K562 (cell line): ENCODE data around the gene FAM136A. TPM values are rescaled to one million over a fixed set of nuclear protein-coding genes. Genes with fewer than 3 reads are reported as not detected.

Source experiments
- AFF4 ChIP-seq: sonication (generic); formaldehyde crosslinking; IDR thresholded peaks from 2 replicates; pipeline ENCODE4 v1.8.0; 2023; ENCODE audit warnings: mild to moderate bottlenecking, missing genetic modification reagents
- DEAF1 ChIP-seq: fragments of 450-650 bp; formaldehyde crosslinking; IDR thresholded peaks from 2 replicates; pipeline ENCODE4 v1.4.0; 2020; ENCODE audit warnings: mild to moderate bottlenecking, moderate library complexity
- GTF3C2 ChIP-seq: IDR thresholded peaks from 3 replicates; pipeline ENCODE4 v1.6.1; 2011; ENCODE audit warnings: borderline replicate concordance, mild to moderate bottlenecking, moderate library complexity; ENCODE audit not compliant: insufficient read length; ENCODE audit errors: extremely low read depth
- HBP1 ChIP-seq: fragments of 450-650 bp; formaldehyde crosslinking; IDR thresholded peaks from 2 replicates; pipeline ENCODE4 v1.4.0; 2022; ENCODE audit warnings: missing genetic modification characterization
- HSF4 ChIP-seq: fragments of 250-450 bp; sonication (Bioruptor Pico); IDR thresholded peaks from 2 replicates; pipeline ENCODE4 v2.1.2; 2022; ENCODE audit warnings: mild to moderate bottlenecking, moderate library complexity, borderline replicate concordance
- MCM5 ChIP-seq: fragments of 450-650 bp; IDR thresholded peaks from 2 replicates; pipeline ENCODE4 v1.6.1; 2016; ENCODE audit warnings: low read depth
- MTA3 ChIP-seq: fragments of 450-650 bp; formaldehyde crosslinking; IDR thresholded peaks from 2 replicates; pipeline ENCODE4 v1.6.1; 2017; ENCODE audit warnings: mild to moderate bottlenecking, borderline replicate concordance
- NR2F6 ChIP-seq: fragments of 450-650 bp; formaldehyde crosslinking; IDR thresholded peaks from 2 replicates; pipeline ENCODE4 v1.4.0; 2020; ENCODE audit warnings: mild to moderate bottlenecking
- PCBP1 ChIP-seq: fragments of 200-400 bp; formaldehyde crosslinking; IDR thresholded peaks from 2 replicates; pipeline ENCODE4 v1.6.1; 2018; ENCODE audit warnings: mild to moderate bottlenecking, low read depth, low read length; ENCODE audit not compliant: poor library complexity, severe bottlenecking
- PHF21A ChIP-seq: fragments of 450-650 bp; IDR thresholded peaks from 2 replicates; pipeline ENCODE4 v1.6.1; 2017; ENCODE audit warnings: low read depth, borderline replicate concordance
- XRCC3 ChIP-seq: fragments of 450-650 bp; IDR thresholded peaks from 2 replicates; pipeline ENCODE4 v1.6.1; 2017; ENCODE audit warnings: mild to moderate bottlenecking, moderate library complexity
- ZNF140 ChIP-seq: fragments of 250-450 bp; sonication (Bioruptor Pico); IDR thresholded peaks from 2 replicates; pipeline ENCODE4 v1.8.0; 2021; ENCODE audit warnings: moderate library complexity, mild to moderate bottlenecking, inconsistent platforms
- ZNF174 ChIP-seq: fragments of 250-450 bp; sonication (Bioruptor Pico); IDR thresholded peaks from 2 replicates; pipeline ENCODE4 v1.4.0; 2020; ENCODE audit warnings: mild to moderate bottlenecking
- ZNF444 ChIP-seq: fragments of 250-450 bp; sonication (Bioruptor Pico); IDR thresholded peaks from 2 replicates; pipeline ENCODE4 v1.4.0; 2020; ENCODE audit warnings: mild to moderate bottlenecking, moderate library complexity
- ZNF589 ChIP-seq: fragments of 200-800 bp; sonication (Bioruptor generic); IDR thresholded peaks from 2 replicates; pipeline ENCODE4 v1.6.1; 2016; ENCODE audit warnings: low read depth, missing genetic modification characterization, missing compliant biosample characterization
- ZNF644 ChIP-seq: fragments of 200-800 bp; sonication (Bioruptor generic); IDR thresholded peaks from 2 replicates; pipeline ENCODE4 v1.6.1; 2016; ENCODE audit warnings: low read depth, missing genetic modification characterization, missing compliant biosample characterization
- polyA plus RNA-seq, 8 experiments: library from polyadenylated mRNA; depleted of rRNA in 4 of 8; stranded (reverse) in 5 of 8; unstranded in 3 of 8; fragments of >200 nt; fragmentation: Nextera tagmentation in 2 of 8; fragmentation: Illumina TruSeq in 1 of 8; extraction: Ambion mirVana in 2 of 8; extraction: Trizol in 1 of 8; gene quantifications; 2 replicates each; pipeline versions ENCODE4 v1.2.1 to v1.2.3, GENCODE V29; 2011 to 2014; ENCODE audit warnings: inconsistent platforms in 1 of 8, missing spikeins in 1 of 8
- total RNA-seq, 7 experiments: library from RNA; depleted of rRNA in 6 of 7; stranded (reverse); fragments of >200 nt in 6 of 7; fragmentation: Illumina TruSeq in 2 of 7; extraction: Trizol in 2 of 7; gene quantifications; 2 replicates each; pipeline versions ENCODE4 v1.2.1 to v1.2.3, GENCODE V29; 2011 to 2021; ENCODE audit warnings: low replicate concordance in 1 of 7
- TF ChIP-seq, protein P1 (sequence below): fragments of 250-450 bp; sonication (Bioruptor Pico); IDR thresholded peaks from 2 replicates; pipeline ENCODE4 v1.8.0; 2022; ENCODE audit warnings: moderate library complexity, mild to moderate bottlenecking, inconsistent platforms

FAM136A gene
- total and polyA plus RNA-seq, 9 of the 15 experiments (the other 6 are each of a cell fraction or from before 2014, with no cell fraction given) = 89.0 to 151 (median 104) TPM

DNA sequence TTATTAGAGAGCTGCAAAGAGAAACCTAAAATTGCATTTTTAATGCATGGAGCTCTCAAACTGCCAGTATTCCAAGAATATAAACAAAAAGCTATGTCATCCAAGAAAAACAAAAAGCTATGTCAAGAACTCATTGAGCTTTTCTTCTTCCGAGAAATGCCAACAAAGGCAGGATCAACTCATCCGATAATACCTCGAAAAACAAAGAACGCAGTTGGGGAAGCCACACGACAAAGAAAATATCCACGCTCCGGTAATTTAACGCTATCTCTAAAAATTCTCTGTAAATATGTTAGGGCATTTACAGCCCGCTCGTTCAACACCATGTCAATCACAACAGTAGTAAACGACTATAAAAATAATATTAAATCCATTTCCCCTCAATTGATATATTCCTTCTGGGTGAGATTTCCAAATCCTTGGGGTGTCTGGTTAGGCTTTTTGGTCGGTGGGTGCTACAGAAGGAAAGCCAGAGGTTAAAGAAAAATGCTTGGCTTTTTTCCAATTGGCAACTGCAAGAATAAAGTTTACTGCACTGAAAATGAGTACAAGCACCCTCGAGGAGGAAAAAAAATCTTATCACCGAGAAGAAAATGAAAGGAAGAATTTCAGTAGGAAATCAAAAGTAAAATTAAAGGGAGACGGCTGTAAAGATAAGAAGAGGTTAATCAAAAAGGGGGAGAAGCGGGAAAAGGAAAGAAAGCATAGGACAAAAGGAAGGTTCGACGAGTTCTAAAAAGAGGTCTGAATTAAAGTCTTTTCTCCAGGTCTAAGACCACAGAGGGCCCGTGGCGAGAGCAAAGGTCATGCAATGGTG is 54.3 kb downstream of the FAM136A start (continued):
- TF ChIP-seq, protein P1, sequence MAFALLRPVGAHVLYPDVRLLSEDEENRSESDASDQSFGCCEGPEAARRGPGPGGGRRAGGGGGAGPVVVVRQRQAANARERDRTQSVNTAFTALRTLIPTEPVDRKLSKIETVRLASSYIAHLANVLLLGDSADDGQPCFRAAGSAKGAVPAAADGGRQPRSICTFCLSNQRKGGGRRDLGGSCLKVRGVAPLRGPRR (CRISPR knock-in tag) = no peak
- TF ChIP-seq ZNF644 (tag) (no peak), MTA3 (no peak), AFF4 (CRISPR knock-in tag) (0 out of 2 replicates have a peak, but pooled peaks have one; percentile 25), ZNF140 (CRISPR knock-in tag) (no peak), GTF3C2 (no peak), HSF4 (CRISPR knock-in tag) (no peak), PCBP1 (no peak), DEAF1 (CRISPR knock-in tag) (no peak), NR2F6 (CRISPR knock-in tag) (no peak), XRCC3 (no peak), HBP1 (CRISPR knock-in tag) (no peak), ZNF444 (CRISPR knock-in tag) (no peak), ZNF589 (CRISPR knock-in tag) (peak; percentile 76; the same call in 1 of the 2 replicates), PHF21A (no peak), MCM5 (no peak), ZNF174 (CRISPR knock-in tag) (no peak)
